ENCODE data around the gene RHOA. TPM values are rescaled to one million over a fixed set of nuclear protein-coding genes. Genes with fewer than 3 reads are reported as not detected.

RHOA gene
- total and polyA plus RNA-seq, 2 of the 13 experiments (the other 11 are each of a cell fraction or from before 2014, with no cell fraction given) = 131 to 177 TPM

- TF ChIP-seq, protein P1, sequence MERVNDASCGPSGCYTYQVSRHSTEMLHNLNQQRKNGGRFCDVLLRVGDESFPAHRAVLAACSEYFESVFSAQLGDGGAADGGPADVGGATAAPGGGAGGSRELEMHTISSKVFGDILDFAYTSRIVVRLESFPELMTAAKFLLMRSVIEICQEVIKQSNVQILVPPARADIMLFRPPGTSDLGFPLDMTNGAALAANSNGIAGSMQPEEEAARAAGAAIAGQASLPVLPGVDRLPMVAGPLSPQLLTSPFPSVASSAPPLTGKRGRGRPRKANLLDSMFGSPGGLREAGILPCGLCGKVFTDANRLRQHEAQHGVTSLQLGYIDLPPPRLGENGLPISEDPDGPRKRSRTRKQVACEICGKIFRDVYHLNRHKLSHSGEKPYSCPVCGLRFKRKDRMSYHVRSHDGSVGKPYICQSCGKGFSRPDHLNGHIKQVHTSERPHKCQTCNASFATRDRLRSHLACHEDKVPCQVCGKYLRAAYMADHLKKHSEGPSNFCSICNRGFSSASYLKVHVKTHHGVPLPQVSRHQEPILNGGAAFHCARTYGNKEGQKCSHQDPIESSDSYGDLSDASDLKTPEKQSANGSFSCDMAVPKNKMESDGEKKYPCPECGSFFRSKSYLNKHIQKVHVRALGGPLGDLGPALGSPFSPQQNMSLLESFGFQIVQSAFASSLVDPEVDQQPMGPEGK (CRISPR knock-in tag; IDR thresholded peaks at IDR 0.05) = no peak; the same call in 1 of the 2 replicates
- no peak; the same call in 1 of the 2 replicates for TF ChIP-seq HINFP (CRISPR knock-in tag; IDR thresholded peaks at IDR 0.05; ENCODE audit: low read depth)
- TF ChIP-seq ZNF10 (CRISPR knock-in tag; IDR thresholded peaks at IDR 0.05; ENCODE audit: borderline replicate concordance, low read depth) = no peak
- TF ChIP-seq, protein P2, sequence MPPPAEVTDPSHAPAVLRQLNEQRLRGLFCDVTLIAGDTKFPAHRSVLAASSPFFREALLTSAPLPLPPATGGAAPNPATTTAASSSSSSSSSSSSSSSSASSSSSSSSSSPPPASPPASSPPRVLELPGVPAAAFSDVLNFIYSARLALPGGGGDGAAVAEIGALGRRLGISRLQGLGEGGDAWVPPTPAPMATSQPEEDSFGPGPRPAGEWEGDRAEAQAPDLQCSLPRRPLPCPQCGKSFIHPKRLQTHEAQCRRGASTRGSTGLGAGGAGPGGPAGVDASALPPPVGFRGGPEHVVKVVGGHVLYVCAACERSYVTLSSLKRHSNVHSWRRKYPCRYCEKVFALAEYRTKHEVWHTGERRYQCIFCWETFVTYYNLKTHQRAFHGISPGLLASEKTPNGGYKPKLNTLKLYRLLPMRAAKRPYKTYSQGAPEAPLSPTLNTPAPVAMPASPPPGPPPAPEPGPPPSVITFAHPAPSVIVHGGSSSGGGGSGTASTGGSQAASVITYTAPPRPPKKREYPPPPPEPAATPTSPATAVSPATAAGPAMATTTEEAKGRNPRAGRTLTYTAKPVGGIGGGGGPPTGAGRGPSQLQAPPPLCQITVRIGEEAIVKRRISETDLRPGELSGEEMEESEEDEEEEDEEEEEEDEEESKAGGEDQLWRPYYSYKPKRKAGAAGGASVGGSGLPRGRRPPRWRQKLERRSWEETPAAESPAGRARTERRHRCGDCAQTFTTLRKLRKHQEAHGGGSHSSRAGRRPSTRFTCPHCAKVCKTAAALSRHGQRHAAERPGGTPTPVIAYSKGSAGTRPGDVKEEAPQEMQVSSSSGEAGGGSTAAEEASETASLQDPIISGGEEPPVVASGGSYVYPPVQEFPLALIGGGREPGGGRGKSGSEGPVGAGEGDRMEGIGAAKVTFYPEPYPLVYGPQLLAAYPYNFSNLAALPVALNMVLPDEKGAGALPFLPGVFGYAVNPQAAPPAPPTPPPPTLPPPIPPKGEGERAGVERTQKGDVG (CRISPR knock-in tag; IDR thresholded peaks at IDR 0.05; ENCODE audit: borderline replicate concordance) = no peak
- TF ChIP-seq ZNF484 (CRISPR knock-in tag; IDR thresholded peaks at IDR 0.05; ENCODE audit: borderline replicate concordance, low read depth) = no peak
- TF ChIP-seq ZNF180 (CRISPR knock-in tag; IDR thresholded peaks at IDR 0.05; ENCODE audit: borderline replicate concordance, low read depth) = no peak
- TF ChIP-seq ZNF510 (CRISPR knock-in tag; IDR thresholded peaks at IDR 0.05; ENCODE audit: low read depth) = no peak
- TF ChIP-seq ZNF234 (CRISPR knock-in tag; conservative IDR thresholded peaks at IDR 0.05) = no peak
- TF ChIP-seq ZNF556 (CRISPR knock-in tag; IDR thresholded peaks at IDR 0.05; ENCODE audit: borderline replicate concordance) = no peak; the same call in none of the 2 replicates
- peak; percentile 93 for TF ChIP-seq AGO2 (optimal IDR thresholded peaks at IDR 0.05; ENCODE audit: low read depth, low read length)
- no peak for TF ChIP-seq ZNF446 (CRISPR knock-in tag; IDR thresholded peaks at IDR 0.05)
- TF ChIP-seq U2AF1 (optimal IDR thresholded peaks at IDR 0.05; ENCODE audit: low read depth, low read length) = no peak
- no peak for TF ChIP-seq ZNF672 (CRISPR knock-in tag; IDR thresholded peaks at IDR 0.05)
- no peak for TF ChIP-seq ZNF7 (CRISPR knock-in tag; IDR thresholded peaks at IDR 0.05)
- no peak for TF ChIP-seq ZNF275 (CRISPR knock-in tag; IDR thresholded peaks at IDR 0.05; ENCODE audit: borderline replicate concordance)
- no peak for TF ChIP-seq MIXL1 (CRISPR knock-in tag; IDR thresholded peaks at IDR 0.05)
- TF ChIP-seq, protein P3, sequence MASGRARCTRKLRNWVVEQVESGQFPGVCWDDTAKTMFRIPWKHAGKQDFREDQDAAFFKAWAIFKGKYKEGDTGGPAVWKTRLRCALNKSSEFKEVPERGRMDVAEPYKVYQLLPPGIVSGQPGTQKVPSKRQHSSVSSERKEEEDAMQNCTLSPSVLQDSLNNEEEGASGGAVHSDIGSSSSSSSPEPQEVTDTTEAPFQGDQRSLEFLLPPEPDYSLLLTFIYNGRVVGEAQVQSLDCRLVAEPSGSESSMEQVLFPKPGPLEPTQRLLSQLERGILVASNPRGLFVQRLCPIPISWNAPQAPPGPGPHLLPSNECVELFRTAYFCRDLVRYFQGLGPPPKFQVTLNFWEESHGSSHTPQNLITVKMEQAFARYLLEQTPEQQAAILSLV (CRISPR knock-in tag; IDR thresholded peaks at IDR 0.05; ENCODE audit: borderline replicate concordance) = 0 out of 2 replicates have a peak, but pooled peaks have one; percentile 11
These were observed 10.2 kb upstream of the RHOA start (continued) for GRCh38 chr3:49421890-49422378.
